OCI-LY7 (cell line): ENCODE results near the gene VAPB.

Experiments used
- CTCF ChIP-seq: fragments of 200-600 bp; sonication (generic); conservative IDR thresholded peaks from 2 replicates; pipeline ENCODE4 v1.5.1; 2014; ENCODE audit warnings: mild to moderate bottlenecking, antibody characterized with exemption, low read length, moderate library complexity, mixed read lengths
- EZH2phosphoT487 ChIP-seq: fragments of 200-600 bp; sonication (generic); IDR thresholded peaks from 2 replicates; pipeline ENCODE4 v1.6.1; 2018; ENCODE audit warnings: low read depth, borderline replicate concordance, mild to moderate bottlenecking, mixed run types, antibody characterized with exemption, low read length, moderate library complexity, mixed read lengths

- TF ChIP-seq CTCF (no peak), EZH2phosphoT487 (no peak)
Observed at GRCh38 chr20:58459058-58459750, 70.2 kb downstream of the VAPB start.
